ENCODE data around the gene MARS2. TPM values are rescaled to one million over a fixed set of nuclear protein-coding genes. Genes with fewer than 3 reads are reported as not detected.
"Not testable (repeated sequence)": the region's sequence is repeated elsewhere in the genome, so short reads cannot be mapped to it uniquely, and the experiment has no call there.

The MARS2 gene
- total RNA-seq, 1 donor from 2014 or later = 11.9 TPM

DNA sequence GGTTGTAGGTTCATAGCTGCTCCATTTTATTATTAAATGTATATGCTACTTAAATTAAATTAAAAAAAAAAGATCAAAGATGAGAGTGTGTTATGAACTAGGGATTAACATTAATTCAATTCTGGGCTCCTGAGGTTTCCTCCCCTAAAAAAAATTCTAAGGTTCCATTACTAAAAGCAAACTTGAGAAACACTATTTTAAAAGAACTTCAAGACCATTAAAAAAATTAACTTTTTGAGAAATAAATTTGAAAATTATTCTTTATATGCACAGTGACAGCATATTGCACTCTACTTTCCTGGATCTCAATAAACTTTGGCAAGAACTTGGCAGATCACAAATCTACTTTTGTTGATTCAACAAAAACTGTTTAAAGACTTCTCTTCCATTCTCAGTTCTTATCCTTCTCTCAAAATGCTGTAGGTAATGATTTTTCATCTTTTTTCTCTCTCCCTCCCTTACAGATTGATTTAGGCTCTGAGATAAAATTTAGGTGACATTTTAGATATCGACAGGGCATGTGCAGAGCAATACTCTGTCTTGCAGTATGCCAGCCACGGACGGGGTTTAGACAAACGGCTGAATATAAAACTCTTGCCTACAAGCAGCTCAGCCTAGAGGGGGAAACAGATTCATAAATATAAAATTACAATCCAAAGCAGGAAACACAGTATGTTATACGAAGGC is 592 bp upstream of the MARS2 start:
- no peak for DNase-seq (ENCODE audit: low read depth)
- TF ChIP-seq, protein P1, sequence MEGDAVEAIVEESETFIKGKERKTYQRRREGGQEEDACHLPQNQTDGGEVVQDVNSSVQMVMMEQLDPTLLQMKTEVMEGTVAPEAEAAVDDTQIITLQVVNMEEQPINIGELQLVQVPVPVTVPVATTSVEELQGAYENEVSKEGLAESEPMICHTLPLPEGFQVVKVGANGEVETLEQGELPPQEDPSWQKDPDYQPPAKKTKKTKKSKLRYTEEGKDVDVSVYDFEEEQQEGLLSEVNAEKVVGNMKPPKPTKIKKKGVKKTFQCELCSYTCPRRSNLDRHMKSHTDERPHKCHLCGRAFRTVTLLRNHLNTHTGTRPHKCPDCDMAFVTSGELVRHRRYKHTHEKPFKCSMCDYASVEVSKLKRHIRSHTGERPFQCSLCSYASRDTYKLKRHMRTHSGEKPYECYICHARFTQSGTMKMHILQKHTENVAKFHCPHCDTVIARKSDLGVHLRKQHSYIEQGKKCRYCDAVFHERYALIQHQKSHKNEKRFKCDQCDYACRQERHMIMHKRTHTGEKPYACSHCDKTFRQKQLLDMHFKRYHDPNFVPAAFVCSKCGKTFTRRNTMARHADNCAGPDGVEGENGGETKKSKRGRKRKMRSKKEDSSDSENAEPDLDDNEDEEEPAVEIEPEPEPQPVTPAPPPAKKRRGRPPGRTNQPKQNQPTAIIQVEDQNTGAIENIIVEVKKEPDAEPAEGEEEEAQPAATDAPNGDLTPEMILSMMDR (IDR thresholded peaks at IDR 0.05; ENCODE audit: insufficient read depth, low read length, poor library complexity, severe bottlenecking) = no peak
- H3K4me3 ChIP-seq (ENCODE audit: low read depth, low read length) = peak overlapping the region; percentile 57
- H3K36me3 ChIP-seq (ENCODE audit: control insufficient read depth, insufficient read depth, low read length) = peaks cover 1% of the 10 kb centered on the region
- H3K27me3 ChIP-seq (ENCODE audit: control insufficient read depth, insufficient read depth, low read length) = no peaks in the 10 kb centered on the region

DNA sequence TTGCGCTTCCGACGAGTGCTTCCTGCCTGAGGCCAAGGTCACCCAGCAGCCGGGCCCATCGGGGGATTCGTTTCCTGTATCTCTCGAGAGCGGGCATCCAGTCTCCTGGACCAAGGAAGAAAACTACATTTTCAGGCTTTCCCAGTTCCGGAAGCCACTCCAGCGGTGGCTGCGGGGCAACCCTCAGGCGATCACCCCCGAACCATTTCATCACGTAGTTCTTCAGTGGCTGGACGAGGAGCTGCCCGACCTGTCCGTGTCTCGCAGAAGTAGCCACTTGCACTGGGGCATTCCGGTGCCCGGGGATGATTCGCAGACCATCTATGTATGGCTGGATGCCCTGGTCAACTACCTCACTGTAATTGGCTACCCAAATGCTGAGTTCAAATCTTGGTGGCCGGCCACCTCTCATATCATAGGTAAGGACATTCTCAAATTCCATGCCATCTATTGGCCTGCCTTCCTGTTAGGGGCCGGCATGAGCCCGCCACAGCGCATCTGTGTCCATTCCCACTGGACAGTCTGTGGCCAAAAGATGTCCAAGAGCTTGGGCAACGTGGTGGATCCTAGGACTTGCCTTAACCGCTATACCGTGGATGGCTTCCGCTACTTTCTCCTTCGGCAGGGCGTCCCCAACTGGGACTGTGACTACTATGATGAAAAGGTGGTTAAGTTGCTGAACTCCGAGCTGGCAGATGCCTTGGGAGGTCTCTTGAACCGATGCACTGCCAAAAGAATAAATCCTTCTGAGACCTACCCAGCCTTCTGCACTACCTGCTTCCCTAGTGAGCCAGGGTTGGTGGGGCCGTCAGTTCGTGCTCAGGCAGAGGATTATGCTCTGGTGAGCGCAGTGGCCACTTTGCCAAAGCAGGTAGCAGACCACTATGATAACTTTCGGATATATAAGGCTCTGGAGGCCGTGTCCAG is 1.0 kb downstream of the MARS2 start:
- Histone ChIP-seq H3K4me3 (ENCODE audit: low read depth, low read length) (peak overlapping the region; percentile 68), H3K27me3 (ENCODE audit: control insufficient read depth, insufficient read depth, low read length) (no peaks in the 10 kb centered on the region), H3K36me3 (ENCODE audit: control insufficient read depth, insufficient read depth, low read length) (peaks cover 1% of the 10 kb centered on the region)
- TF ChIP-seq, protein P1 (IDR thresholded peaks at IDR 0.05; ENCODE audit: insufficient read depth, low read length, poor library complexity, severe bottlenecking) = no peak
- DNase-seq (ENCODE audit: low read depth) = no peak

DNA sequence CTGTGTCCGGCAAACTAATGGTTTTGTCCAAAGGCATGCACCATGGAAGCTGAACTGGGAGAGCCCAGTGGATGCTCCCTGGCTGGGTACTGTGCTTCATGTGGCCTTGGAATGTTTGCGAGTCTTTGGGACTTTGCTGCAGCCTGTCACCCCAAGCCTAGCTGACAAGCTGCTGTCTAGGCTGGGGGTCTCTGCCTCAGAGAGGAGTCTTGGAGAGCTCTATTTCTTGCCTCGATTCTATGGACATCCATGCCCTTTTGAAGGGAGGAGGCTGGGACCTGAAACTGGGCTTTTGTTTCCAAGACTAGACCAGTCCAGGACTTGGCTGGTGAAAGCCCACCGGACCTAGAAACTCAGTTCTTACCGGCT is 1.7 kb downstream of the MARS2 start:
- Histone ChIP-seq H3K27me3 (ENCODE audit: control insufficient read depth, insufficient read depth, low read length) (no peaks in the 10 kb centered on the region), H3K36me3 (ENCODE audit: control insufficient read depth, insufficient read depth, low read length) (peaks cover 1% of the 10 kb centered on the region), H3K4me3 (ENCODE audit: low read depth, low read length) (peak overlapping the region; percentile 68)
- DNase-seq (ENCODE audit: low read depth) = no peak
- TF ChIP-seq, protein P1 (IDR thresholded peaks at IDR 0.05; ENCODE audit: insufficient read depth, low read length, poor library complexity, severe bottlenecking) = no peak

DNA sequence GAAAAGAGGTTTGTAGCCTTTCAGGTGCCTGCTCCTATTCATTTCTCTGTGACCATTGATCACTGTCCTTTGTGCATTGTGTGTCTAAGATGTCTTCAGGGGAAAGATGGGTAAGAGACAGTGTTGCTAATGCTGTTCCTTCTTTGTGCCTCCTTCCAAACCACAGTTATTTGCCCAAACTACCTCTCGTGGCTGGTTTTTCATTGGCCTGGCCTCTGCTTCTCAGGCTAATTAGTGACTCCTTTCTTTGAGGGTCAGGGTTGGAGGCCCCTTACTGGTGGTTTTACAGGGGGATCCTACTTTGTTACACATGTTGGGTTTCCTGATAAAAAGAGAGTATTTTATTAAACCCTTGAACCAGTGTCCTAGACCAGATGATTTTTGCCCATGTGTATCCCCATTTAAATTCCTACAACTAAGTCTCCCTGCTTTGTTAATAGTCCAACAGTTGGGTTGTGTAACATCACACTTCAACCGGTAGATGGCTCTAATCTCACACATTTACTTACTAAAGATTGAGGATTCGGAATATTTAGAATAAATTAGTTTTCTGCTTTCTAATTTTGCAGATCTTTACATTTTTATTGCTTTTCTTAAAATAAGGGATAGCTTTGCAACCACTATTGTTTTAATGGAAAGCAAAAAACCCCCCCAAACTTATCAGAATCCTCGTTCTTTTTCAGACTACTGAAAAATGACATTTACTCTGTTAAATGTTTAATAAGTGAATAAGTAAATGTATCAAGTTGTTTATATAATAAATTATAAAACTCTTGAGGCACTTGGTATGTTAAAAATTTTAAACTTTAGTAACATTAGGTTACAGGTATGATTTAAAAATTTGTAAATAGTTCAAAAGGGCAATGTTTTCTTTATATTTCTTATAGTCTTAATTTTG is 2.4 kb downstream of the MARS2 start:
- peak; percentile 16 for DNase-seq (ENCODE audit: low read depth)
- peaks cover 1% of the 10 kb centered on the region for H3K36me3 ChIP-seq (ENCODE audit: control insufficient read depth, insufficient read depth, low read length)
- TF ChIP-seq, protein P1 (IDR thresholded peaks at IDR 0.05; ENCODE audit: insufficient read depth, low read length, poor library complexity, severe bottlenecking) = peak; percentile 71

DNA sequence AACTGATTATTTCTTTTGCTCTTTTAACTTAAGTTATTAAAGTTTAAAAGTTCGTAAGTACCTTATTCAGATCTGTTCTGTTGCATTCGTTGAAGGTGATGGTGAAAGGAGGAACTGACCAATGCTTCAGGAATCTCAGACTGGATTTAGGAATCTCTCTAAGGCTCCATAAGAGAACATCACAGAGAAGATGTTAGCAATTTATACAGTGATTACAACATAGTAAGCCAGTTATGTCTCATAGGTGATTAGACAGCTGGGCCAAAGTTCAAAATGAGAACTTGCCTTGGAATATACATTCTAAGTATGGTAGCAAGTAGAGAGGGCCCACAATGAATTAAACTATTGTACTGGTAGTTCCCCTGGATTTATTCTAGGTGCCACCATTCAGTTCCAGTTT is 3.2 kb downstream of the MARS2 start:
- TF ChIP-seq, protein P1 (IDR thresholded peaks at IDR 0.05; ENCODE audit: insufficient read depth, low read length, poor library complexity, severe bottlenecking) = no peak
- peak; percentile 14 for DNase-seq (ENCODE audit: low read depth)
- H3K27me3 ChIP-seq (ENCODE audit: control insufficient read depth, insufficient read depth, low read length) = no peaks in the 10 kb centered on the region
- no peak overlapping the region for H3K4me3 ChIP-seq (ENCODE audit: low read depth, low read length)
- peaks cover 1% of the 10 kb centered on the region for H3K36me3 ChIP-seq (ENCODE audit: control insufficient read depth, insufficient read depth, low read length)

More for the DNA sequence above, 2.4 kb downstream of the MARS2 start:
- peak overlapping the region; percentile 13 for H3K4me3 ChIP-seq (ENCODE audit: low read depth, low read length)
- no peaks in the 10 kb centered on the region for H3K27me3 ChIP-seq (ENCODE audit: control insufficient read depth, insufficient read depth, low read length)

DNA sequence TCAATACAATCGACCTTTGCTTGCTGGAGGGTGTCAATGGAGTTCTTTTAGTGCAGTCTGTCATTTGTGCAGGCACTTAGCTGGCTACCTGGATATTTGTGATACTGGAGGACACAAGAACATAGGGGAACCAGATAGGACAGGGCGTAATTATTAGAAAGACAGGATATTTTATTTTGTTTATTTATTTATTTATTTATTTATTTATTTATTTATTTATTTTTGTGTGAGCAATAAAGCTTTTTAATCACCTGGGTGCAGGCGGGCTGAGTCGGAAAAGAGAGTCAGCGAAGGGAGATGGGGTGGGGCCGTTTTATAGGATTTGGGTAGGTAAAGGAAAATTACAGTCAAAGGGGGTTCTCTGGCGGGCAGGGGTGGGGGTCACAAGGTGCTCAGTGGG is 4.0 kb downstream of the MARS2 start:
- H3K4me3 ChIP-seq (ENCODE audit: low read depth, low read length); H3K27me3 ChIP-seq (ENCODE audit: control insufficient read depth, insufficient read depth, low read length); DNase-seq (ENCODE audit: low read depth); H3K36me3 ChIP-seq (ENCODE audit: control insufficient read depth, insufficient read depth, low read length): not testable (repeated sequence)
